HFFc6 (cell line): Measurements from ENCODE around the gene BIN2. TPM values are rescaled to one million over a fixed set of nuclear protein-coding genes. Genes with fewer than 3 reads are reported as not detected.
"Not testable (repeated sequence)": the region's sequence is repeated elsewhere in the genome, so short reads cannot be mapped to it uniquely, and the experiment has no call there.

ENCODE experiments used
- DNase-seq: peaks from one replicate; pipeline ENCODE4 v3.0.0-alpha.2; 2018
- H3K27ac Mint-ChIP-seq: 2 replicates; pipeline ENCODE4 v1.8.0; 2020; ENCODE audit warnings: mild to moderate bottlenecking, mixed read lengths
- H3K27me3 Mint-ChIP-seq: 2 replicates; pipeline ENCODE4 v1.8.0; 2021; ENCODE audit warnings: mild to moderate bottlenecking, moderate library complexity, mixed read lengths; ENCODE audit not compliant: insufficient read depth
- H3K36me3 Mint-ChIP-seq: 2 replicates; pipeline ENCODE4 v1.8.0; 2021; ENCODE audit warnings: low read depth, mixed read lengths
- H3K4me1 Mint-ChIP-seq: 2 replicates; pipeline ENCODE4 v1.8.0; 2020; ENCODE audit warnings: low read depth, mixed read lengths
- H3K4me3 Mint-ChIP-seq: 2 replicates; pipeline ENCODE4 v1.8.0; 2020; ENCODE audit warnings: mild to moderate bottlenecking, moderate library complexity, mixed read lengths
- H3K9me3 Mint-ChIP-seq: 2 replicates; pipeline ENCODE4 v1.8.0; 2020; ENCODE audit warnings: mild to moderate bottlenecking, mixed read lengths
- CTCF ChIP-seq: fragments of 200-600 bp; sonication (generic); IDR thresholded peaks from 2 replicates; pipeline ENCODE4 v1.5.0; 2021; ENCODE audit warnings: antibody characterized with exemption, mild to moderate bottlenecking
- total RNA-seq, 6 experiments: library from RNA; stranded (reverse); fragmentation: NEBNext Ultra II Directional; extraction: Animal tissue kit (Norgen Biotek cat#: 25700); gene quantifications; 2 replicates in 1 of 6; 3 replicates in 5 of 6; pipeline ENCODE4 v1.2.3, GENCODE V29; 2021

Gene BIN2
- total RNA-seq, 6 experiments from 2014 or later, result not detected

GRCh38 chr12:51285843-51286242 lies 38.1 kb downstream of the BIN2 start:
- H3K4me3 Mint-ChIP-seq, result no peak overlapping the region
- DNase-seq, result no peak
- no peaks in the 10 kb centered on the region for H3K9me3 Mint-ChIP-seq
- peaks cover 6% of the 10 kb centered on the region; the same call in 1 of the 2 replicates for H3K27me3 Mint-ChIP-seq
- peaks cover 9% of the 10 kb centered on the region for H3K4me1 Mint-ChIP-seq
- no peak overlapping the region for H3K27ac Mint-ChIP-seq
- no peaks in the 10 kb centered on the region for H3K36me3 Mint-ChIP-seq
- TF ChIP-seq CTCF, result no peak

GRCh38 chr12:51281202-51281924 lies 42.6 kb downstream of the BIN2 start:
- TF ChIP-seq CTCF, result no peak
- Mint-ChIP-seq H3K27me3 (peaks cover 4% of the 10 kb centered on the region; the same call in 1 of the 2 replicates), H3K9me3 (no peaks in the 10 kb centered on the region), H3K4me1 (peaks cover 20% of the 10 kb centered on the region), H3K36me3 (no peaks in the 10 kb centered on the region), H3K4me3 (no peak overlapping the region), H3K27ac (no peak overlapping the region; the same call in 1 of the 2 replicates)
- DNase-seq, result peak; percentile 25

GRCh38 chr12:51275088-51275487 lies 48.9 kb downstream of the BIN2 start:
- no peaks in the 10 kb centered on the region; the same call in 1 of the 2 replicates for H3K27me3 Mint-ChIP-seq
- H3K27ac Mint-ChIP-seq, result no peak overlapping the region
- no peak for TF ChIP-seq CTCF
- peaks cover 24% of the 10 kb centered on the region for H3K4me1 Mint-ChIP-seq
- no peak for DNase-seq
- H3K36me3 Mint-ChIP-seq, result no peaks in the 10 kb centered on the region
- H3K9me3 Mint-ChIP-seq, result no peaks in the 10 kb centered on the region
- no peak overlapping the region for H3K4me3 Mint-ChIP-seq

GRCh38 chr12:51272810-51273209 lies 51.2 kb downstream of the BIN2 start:
- H3K4me3 Mint-ChIP-seq, H3K27ac Mint-ChIP-seq, DNase-seq, H3K36me3 Mint-ChIP-seq, H3K27me3 Mint-ChIP-seq, H3K9me3 Mint-ChIP-seq: not testable (repeated sequence)
- peaks cover 35% of the 10 kb centered on the region for H3K4me1 Mint-ChIP-seq

GRCh38 chr12:51270951-51271518 lies 52.9 kb downstream of the BIN2 start:
- Mint-ChIP-seq H3K36me3 (peaks cover 5% of the 10 kb centered on the region; the same call in 1 of the 2 replicates), H3K27me3 (no peaks in the 10 kb centered on the region; the same call in 1 of the 2 replicates), H3K9me3 (no peaks in the 10 kb centered on the region), H3K4me1 (peaks cover 52% of the 10 kb centered on the region), H3K27ac (peak overlapping the region; percentile 99), H3K4me3 (peak overlapping the region; percentile 97)
- TF ChIP-seq CTCF, result no peak
- DNase-seq, result peak; percentile 89
